Stimulated activated CD8-positive, alpha-beta memory T cell treated with anti-CD3 and anti-CD28 coated beads, Interleukin-2, amount 100 ng/mL, for 1 hour (primary cell): ENCODE data around the gene IL17RC.
"Not testable (repeated sequence)": the region's sequence is repeated elsewhere in the genome, so short reads cannot be mapped to it uniquely, and the experiment has no call there.

Experiments used
- DNase-seq, 2 donors: peaks; one replicate each; pipeline ENCODE4 v3.0.0-alpha.2; 2020; ENCODE audit warnings: low read depth in 2 of 2

The IL17RC gene, protein sequence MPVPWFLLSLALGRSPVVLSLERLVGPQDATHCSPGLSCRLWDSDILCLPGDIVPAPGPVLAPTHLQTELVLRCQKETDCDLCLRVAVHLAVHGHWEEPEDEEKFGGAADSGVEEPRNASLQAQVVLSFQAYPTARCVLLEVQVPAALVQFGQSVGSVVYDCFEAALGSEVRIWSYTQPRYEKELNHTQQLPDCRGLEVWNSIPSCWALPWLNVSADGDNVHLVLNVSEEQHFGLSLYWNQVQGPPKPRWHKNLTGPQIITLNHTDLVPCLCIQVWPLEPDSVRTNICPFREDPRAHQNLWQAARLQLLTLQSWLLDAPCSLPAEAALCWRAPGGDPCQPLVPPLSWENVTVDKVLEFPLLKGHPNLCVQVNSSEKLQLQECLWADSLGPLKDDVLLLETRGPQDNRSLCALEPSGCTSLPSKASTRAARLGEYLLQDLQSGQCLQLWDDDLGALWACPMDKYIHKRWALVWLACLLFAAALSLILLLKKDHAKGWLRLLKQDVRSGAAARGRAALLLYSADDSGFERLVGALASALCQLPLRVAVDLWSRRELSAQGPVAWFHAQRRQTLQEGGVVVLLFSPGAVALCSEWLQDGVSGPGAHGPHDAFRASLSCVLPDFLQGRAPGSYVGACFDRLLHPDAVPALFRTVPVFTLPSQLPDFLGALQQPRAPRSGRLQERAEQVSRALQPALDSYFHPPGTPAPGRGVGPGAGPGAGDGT

DNA sequence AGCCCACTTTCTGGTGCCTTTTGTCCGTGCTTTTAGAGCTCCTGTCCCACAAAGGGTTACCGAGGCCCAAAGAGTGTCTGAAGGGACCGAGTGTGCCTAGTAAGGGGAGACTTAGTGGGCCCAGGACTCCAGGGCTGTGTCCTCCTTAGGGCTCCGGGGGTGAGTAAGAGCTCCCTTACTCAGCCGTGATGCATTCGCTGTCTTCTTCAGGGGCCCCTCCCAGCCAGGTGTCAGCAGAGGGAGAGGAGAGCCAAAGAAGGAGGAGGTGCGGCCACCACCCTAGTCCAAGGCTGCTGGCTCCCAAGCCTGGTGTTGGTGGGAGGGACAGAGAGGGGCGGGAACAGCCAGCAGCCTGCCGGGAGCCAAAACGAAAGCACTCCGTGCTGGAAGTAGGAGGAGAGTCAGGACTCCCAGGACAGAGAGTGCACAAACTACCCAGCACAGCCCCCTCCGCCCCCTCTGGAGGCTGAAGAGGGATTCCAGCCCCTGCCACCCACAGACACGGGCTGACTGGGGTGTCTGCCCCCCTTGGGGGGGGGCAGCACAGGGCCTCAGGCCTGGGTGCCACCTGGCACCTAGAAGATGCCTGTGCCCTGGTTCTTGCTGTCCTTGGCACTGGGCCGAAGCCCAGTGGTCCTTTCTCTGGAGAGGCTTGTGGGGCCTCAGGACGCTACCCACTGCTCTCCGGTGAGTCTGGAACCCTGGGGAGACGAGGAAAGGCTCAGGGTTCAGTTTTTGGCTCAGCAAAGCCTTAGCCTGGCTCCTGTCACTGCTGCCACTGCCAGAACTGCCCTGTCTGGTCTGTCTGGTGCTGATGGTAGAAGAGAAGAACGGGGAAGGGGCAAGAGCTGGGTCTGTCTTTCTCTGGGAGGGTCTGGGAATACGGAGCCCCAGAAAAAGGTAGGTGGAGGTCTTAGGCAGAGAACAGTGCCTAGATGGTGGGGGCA lies at the start of gene IL17RC:
IL17RC (plus strand) TSS at position 365 of the 947 bp plus-strand sequence; CDS start at position 583, 218 bp downstream.
- DNase-seq = no peak

DNA sequence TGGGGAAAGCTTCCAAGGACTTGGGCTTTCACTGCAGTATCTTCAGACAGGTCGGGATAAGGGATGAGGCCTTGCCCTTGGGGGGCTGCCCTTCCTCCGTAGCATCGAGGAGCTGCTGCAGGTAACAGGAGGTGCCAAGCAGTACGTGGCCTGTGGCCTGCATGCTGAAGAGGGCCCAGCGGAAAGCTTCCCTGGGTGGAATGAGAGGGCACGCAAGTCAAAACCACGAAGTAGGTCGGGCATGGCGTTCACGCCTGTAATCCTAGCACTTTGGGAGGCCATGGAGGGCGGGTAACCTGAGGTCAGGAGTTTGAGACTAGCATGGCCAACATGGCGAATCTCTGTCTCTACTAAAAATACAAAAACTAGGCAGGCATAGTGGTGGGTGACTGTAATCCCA lies 49.8 kb upstream of the IL17RC start:
- no peak for DNase-seq

DNA sequence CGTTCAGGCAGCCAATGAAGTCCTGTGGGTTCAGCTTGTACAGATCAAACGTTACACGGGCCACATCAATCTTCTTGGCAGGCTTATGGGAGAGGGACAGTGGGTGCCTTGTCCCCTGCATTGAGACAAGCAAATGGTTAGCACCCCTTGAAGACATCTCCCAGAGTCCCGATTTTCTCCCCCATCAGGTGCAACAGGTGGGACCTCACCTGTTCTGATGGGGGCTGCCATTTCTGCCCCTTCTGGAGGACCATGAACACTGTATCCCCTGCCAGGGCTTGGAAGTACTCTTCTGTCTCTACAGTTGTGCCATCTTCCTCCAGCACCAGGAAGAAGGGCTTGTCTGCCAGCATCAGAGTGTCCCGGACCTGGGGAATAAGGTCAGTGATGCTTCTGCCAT lies 46.9 kb upstream of the IL17RC start:
- no peak for DNase-seq

DNA sequence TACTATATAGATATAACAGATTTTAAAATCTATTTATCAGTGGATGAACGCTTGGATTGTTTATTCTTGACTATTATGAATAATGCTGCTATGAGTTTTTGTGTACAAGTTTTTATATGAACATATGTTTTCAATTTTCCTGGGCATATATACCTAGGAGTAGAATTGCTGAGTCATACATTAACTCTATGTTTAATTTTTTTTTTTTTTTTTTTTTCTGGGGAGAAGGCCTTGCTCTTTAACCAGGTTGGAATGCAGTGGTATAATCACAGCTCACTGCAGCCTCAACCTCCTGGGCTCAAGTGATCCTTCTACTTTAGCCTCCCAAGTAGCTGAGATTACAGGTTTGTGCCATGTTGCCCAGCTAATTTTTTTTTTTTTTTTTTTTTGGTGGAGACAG lies 45.9 kb upstream of the IL17RC start:
- DNase-seq = no peak

DNA sequence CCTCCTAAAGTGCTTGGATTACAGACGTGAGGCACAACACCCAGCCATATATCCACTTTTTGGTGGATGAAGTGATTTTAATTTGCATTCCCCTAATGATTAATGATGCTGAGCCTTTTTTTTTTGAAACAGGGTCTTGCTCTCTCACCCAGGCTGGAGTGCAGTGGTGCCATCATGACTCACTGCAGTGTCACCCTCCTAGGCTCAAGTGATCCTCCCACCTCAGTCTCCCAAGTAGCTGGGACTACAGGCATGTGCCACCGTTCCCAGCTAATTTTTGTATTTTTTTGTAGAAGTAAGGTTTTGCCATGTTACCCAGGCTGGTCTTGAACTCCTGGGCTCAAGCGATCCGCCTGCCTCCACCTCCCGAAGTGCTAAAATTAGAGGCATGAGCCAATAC lies 44.8 kb upstream of the IL17RC start:
- not testable (repeated sequence) for DNase-seq

DNA sequence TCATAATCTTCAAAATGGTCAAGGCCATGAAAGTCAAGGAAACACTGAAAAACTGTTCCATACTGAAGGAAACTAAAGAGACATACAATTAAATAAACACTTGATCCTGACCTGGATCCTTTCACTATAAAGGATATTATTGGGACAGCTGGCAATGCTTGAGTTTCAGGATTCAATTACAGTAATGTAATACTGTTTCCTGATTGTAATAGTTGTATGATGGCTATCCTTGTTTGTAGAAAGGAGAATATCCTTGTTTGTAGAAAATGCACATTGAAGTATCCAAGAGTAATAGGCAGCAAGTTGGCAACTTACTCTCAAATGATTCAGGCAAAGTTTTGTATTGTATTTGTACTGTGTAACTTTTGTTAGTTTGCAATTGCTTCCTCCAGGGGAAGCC lies 41.5 kb upstream of the IL17RC start:
- DNase-seq = no peak

DNA sequence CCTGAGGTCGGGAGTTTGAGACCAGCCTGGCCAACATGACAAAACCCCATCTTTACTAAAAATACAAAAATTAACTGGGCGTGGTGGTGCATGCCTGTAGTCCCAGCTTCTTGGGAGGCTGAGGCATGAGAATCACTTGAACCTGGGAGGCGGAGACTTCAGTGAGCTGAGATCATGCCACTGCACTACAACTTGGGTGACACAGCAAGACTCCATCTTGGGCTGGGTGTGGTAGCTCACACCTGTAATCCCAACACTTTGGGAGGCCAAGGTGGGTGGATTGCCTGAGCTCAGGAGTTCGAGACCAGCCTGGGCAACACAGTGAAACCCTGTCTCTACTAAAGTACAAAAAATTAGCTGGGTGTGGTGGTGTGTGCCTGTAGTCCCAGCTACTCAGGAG lies 40.6 kb upstream of the IL17RC start:
- not testable (repeated sequence) for DNase-seq

DNA sequence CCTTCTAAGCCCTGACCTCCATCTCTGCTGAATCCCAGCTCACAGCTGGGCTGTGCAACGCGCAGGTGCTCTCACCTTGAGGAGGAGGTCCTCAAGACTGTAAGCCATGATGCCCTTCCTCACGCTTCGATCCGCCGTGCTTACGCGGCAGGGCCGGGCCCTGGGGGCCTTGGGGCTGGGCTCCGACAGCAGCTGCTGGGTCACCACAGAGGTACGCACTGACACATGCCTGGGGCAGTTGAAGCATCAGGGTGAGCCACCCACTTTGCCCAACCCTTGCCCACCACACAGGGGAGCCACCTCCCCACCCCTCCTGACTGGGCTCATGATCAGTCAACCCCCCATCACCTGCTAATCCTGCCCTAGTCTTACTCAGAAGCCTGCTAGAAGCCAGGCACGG lies 39.9 kb upstream of the IL17RC start:
- no peak for DNase-seq

DNA sequence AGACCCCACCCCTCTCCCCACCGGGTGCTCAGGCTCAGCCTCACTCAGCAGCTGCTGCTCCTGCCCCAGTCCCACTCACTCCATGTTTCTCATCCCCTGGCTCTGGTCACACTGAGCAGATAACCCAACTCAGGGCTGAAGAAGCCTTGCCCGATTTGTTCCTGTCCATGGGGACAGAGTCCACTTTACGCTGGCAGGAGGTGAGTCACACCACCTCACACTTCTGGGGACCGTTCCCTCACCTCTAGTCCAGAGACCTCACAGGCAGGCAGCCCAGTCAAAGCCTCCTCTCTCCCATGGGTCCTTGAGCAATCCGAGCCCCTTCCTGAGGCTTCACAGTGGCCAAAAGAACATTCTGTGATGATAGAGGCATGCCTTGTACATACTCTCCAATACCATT lies 38.2 kb upstream of the IL17RC start:
- no peak for DNase-seq

DNA sequence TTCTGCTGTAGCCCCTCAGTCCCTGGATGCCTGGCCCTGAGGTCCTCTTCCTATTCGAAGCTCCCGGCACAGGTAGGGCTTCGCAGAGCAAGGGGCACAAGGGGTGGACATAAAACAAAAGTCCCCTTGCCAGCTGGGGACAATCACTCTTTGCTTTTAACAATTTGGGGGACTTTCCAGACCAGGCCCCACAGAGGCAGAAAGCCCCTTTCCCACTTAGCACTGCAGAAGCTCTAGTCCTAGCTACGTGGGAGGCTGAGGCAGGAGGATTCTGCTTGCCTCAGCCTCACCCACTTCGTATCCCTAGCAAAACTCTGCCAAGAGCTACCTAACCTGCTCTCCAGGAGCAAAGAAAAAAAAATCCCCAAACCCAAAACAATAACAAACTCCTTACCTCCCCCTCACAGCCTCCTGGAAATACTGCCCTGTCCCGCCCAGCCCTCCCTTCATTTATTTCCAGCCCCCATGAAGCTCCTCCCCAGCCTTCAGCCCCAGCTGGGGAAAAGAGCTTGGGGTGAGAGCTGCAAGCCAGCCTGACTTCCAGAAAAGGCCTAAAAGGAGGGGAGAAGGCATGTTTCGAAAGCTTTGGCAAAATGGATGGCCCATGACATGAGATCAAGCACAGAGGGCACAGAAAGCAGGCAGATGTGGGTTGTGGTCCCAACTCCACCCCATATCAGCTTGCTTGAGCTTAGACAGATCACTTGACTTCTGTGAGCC lies 36.9 kb upstream of the IL17RC start, which contains the start of gene CIDEC:
CIDEC (minus strand) TSS at position 424 of the 720 bp plus-strand sequence. CDS start 1,767 bp downstream, outside the sequence.
- DNase-seq = no peak

DNA sequence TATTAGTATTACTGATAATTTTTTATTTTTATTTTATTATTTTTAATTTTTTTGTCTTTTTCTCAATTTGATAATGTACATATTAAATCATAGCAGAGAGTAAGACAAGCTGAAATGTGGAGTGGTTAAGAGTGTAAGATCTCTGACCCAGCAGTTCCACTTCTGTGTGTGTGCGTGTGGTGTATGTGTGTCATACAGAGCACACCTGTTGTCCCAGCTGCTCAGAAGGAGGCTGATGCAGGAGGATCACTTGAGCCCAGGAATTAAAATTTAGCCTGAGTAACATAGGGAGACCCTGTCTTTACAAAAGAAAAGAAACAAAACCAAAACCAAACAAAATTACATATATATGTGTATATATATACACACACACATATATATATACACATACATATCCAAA lies 35.5 kb upstream of the IL17RC start:
- no peak for DNase-seq

DNA sequence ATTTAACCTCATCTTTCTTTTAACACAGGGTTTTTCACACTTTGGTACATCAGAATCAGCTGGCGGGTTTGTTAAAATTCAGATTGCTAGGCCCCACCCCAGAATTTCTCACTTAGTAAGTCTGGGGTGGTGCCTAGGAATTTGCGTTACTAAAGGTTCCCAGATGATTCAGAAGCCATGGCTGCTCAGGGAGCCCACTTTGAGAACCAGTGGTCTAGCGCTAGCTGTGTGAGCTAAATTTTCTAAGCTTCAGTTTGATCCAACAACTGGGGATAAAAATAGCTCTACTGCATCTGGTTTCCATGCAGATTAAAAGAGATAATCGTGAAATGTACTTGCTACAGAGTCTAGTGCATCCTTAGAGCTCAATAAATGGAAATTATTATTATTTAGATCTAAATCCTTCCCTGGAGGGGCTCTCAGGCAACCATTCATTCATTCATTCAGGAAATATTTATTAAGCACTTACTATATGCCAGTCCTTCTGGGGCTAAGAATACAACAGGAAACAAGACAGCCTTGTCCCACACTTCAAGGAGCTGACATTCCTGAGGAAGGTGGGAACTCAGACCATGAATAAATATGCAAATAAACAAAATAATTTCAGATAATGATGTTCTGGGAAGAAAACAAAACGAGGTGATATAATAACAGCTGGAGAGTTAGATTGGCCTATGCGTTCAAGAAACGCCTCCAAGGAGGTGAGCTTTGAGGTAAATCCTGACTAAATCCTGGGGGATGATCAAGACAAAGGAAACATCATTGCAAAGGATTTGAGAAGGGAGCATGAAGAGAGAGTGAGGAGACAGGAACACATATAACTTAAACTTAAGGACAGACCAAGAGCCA lies 33.0 kb upstream of the IL17RC start:
- no peak for DNase-seq

DNA sequence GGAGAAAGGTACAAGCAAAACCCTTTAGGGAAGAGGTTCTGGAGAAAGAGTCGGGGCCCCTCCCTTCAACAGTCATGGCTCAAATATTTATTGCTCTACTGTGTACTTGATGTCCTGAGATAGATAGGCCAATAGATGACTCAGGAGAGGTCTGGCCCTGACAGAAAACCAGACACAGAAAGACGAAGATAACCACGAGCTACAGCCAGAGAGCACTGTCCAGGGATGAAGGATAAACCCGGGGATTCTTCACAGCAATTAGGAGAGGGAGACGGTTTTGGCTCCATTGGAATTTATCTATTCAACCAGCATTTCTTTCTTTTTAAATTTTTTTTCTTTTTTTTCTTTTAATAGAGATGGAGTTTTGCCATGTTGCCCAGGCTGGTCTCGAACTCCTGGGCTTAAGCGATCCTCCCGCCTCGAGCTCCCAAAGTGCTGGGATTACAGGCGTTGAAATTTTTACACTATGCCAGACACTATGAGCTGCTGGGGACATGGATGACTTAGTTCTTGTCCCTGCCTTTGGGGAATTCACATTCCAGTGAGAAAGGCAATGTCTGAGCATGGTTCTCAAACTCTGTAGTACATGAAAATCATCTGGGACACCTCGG lies 32.2 kb upstream of the IL17RC start:
- no peak for DNase-seq

DNA sequence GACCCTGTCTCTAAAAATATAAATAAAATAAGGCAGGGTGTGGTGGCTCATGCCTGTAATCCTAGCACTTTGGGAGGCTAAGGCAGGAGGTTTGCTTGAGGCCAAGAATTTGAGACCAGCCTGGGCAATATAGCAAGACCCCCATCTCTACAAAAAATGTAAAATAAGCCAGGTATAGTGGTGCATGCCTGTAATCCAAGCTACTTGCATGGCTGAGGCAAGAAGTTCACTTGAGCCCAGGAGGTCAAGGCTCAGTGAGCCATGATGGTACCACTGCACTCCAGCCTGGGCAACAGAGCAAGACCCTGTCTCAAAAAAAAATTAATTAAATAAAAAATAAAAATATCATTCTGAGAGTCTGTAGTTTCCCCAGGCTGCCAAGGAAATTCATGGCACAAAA lies 30.6 kb upstream of the IL17RC start:
- DNase-seq = no peak

DNA sequence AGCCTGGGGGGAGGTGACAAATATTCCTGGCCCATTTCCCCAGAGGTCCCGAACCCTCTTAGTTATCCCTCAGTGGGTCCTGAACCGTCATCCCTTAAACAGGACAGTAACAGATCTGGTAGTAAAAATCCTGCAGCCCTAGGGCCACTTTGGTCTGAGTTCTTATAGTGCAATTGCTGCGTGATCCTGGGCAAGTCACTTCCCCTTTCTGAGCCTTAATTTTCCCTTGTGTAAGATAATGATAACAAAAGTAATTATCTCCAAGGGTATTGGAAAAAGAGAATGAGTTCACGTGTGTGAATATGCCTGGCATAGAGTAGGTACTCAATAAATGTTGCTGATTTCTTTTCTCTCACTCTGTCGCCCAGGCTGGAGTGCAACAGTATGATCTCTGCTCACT lies 29.4 kb upstream of the IL17RC start:
- no peak for DNase-seq

DNA sequence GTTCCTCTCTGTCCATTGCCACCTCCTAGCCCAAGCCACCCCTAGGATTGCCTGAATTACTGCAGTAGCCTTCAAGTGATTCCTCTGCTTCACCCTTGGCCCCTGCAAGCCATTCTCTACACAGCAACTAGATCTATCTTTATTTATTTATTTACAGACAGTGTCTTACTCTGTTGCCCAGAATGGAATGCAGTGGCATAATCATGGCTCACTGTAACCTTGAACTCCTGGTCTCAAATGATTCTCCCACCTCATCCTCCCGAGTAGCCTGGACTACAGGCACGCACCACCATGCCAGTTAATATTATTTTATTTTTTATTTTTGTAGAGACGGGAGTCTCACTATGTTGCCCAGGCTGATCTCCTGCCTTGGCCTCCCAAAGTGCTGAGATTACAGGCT lies 28.4 kb upstream of the IL17RC start:
- no peak for DNase-seq

DNA sequence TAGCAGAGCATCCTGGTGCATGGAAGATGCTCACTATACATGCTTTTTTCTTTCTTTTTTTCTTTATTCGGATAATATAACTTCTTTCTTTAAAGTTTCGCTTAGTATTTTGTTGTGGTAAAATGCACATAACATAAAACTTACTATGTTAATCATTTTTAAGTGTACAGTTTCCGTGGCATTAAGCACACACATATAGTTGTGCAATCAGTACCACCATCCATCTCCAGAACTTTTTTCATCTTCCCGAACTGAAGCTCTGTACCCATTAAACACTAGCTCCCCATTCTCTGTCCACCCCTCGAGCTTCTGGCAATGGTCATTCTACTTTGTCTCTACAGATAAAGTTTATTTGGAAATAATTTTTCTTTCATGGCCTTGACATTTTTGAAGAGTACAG lies 27.5 kb upstream of the IL17RC start:
- DNase-seq = no peak

DNA sequence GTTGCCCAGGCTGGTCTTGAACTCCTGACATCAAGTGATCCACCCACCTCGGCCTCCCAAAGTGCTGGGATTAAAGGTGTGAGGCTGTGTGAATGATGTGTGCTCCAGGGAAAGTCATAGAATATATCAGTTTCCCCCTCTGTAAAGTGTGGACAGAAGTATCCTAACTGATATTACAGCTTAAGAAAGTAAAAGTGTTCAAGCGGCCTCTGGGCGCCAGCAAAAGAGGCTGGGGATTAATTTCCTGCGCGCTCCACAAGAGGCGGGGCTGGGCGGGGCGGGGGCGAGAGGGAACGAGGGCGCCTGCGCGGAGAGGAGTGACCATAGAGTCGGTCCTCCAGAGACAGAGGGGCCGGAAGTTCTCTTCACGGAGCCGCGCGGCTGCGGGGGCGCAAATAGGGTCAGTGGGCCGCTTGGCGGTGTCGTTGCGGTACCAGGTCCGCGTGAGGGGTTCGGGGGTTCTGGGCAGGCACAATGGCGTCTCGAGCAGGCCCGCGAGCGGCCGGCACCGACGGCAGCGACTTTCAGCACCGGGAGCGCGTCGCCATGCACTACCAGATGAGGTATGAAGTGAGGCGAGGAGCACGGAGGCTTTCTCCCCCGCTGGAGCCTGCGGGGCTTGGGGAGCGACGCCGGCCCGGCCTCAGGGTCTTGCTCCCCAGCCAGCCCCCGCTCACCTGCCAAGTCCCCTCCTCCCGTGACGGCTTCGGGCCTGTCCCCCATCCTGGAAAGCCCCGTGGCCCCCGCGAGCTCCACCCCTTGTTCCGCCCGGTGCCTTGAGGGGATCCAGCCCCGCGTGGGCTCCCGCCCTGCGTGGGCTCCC lies 26.4 kb upstream of the IL17RC start, which contains the start of gene JAGN1:
JAGN1 (plus strand) TSS at position 362 of the 823 bp plus-strand sequence; CDS start at position 475, 113 bp downstream.
- DNase-seq = peak; percentile 85

DNA sequence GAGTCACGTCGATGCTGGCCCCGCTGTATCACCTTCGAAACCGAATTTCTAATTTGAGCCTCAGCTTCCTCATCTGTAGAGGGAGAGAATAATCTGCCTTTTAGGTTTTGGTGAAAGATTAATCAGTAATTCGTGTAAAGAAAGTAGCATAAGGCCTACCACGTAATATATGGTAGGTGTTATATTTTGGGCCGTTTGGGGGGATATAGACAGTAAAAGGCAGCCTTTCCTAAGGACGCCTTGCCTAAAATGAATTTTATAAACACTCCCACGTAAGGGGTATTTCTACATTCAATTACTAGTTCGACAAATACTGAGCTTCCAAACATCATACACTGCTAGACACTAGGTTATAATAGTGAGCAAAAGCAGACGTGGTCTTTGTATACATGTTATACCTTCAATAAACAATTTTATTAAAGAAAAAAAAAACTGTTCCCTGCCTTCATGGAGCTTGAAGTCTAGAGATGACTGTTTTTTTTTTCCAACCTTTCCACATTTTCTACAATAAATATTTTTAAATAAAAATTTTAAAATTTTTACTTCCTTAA lies 25.8 kb upstream of the IL17RC start:
- no peak for DNase-seq
